IMR-90 (cell line): ENCODE data around the gene CLEC17A. TPM values are rescaled to one million over a fixed set of nuclear protein-coding genes. Genes with fewer than 3 reads are reported as not detected.

Experiments
- ATAC-seq: fragments of 200-7000 bp; cut with Tn5 transposase; 2 replicates; pipeline ENCODE4 v1.9.1; 2020; ENCODE audit warnings: low read depth, mild to moderate bottlenecking, moderate library complexity
- BruUV-seq: library from RNA; stranded (reverse); fragments of 400-500 nt; replicated peaks from 2 replicates; lab custom pipeline; 2021; lab: Mats Ljungman, UMichigan
- CTCF ChIA-PET: fragments of 300-600 bp; formaldehyde crosslinking; extraction: SDS; loops from one replicate; lab custom pipeline; 2021; ENCODE audit warnings: antibody characterized with exemption; lab: Yijun Ruan, JAX
- POLR2A ChIA-PET: fragments of 300-600 bp; sonication (Branson Sonifier 250); formaldehyde crosslinking; loops from one replicate; lab custom pipeline; 2022; ENCODE audit warnings: antibody characterized with exemption; ENCODE audit not compliant: unreplicated experiment; lab: Charles Lee
- DNase-seq: peaks from one replicate; pipeline ENCODE4 v3.0.0; 2013
- H2AFZ ChIP-seq: replicated peaks from 2 replicates; pipeline ENCODE3; 2013; ENCODE audit warnings: low read length, mild to moderate bottlenecking; ENCODE audit not compliant: poor library complexity
- H2AK5ac ChIP-seq: 2 replicates; pipeline ENCODE4 v1.6.1; 2013; ENCODE audit warnings: low read depth, low read length, inconsistent platforms
- H2AK9ac ChIP-seq: replicated peaks from 2 replicates; pipeline ENCODE3; 2013; ENCODE audit warnings: mild to moderate bottlenecking, low read depth, low read length, moderate library complexity; ENCODE audit not compliant: poor library complexity
- H2BK120ac ChIP-seq: 2 replicates; pipeline ENCODE4 v1.6.1; 2013; ENCODE audit warnings: low read depth, low read length, inconsistent platforms
- H2BK15ac ChIP-seq: 3 replicates; pipeline ENCODE4 v1.6.1; 2013; ENCODE audit warnings: low read depth, low read length, inconsistent platforms
- H2BK20ac ChIP-seq: 2 replicates; pipeline ENCODE4 v1.6.1; 2013; ENCODE audit warnings: low read depth, mild to moderate bottlenecking, inconsistent platforms, low read length, moderate library complexity
- H2BK5ac ChIP-seq: 2 replicates; pipeline ENCODE4 v1.6.1; 2013; ENCODE audit warnings: mild to moderate bottlenecking, low read depth, low read length, inconsistent platforms; ENCODE audit not compliant: poor library complexity, severe bottlenecking
- H3K14ac ChIP-seq: replicated peaks from 2 replicates; pipeline ENCODE4 v1.6.1; 2013; ENCODE audit warnings: low read depth, low read length, inconsistent platforms
- H3K18ac ChIP-seq: 2 replicates; pipeline ENCODE4 v1.6.1; 2013; ENCODE audit warnings: low read depth, low read length, control low read depth
- H3K23ac ChIP-seq: 2 replicates; pipeline ENCODE4 v1.6.1; 2013; ENCODE audit warnings: low read depth, low read length, inconsistent platforms
- H3K27ac ChIP-seq: 2 replicates; pipeline ENCODE4 v1.5.1; 2013; ENCODE audit warnings: mild to moderate bottlenecking, control low read depth, low read length; ENCODE audit not compliant: insufficient read depth
- H3K27me3 ChIP-seq: 2 replicates; pipeline ENCODE4 v1.6.1; 2013; ENCODE audit warnings: low read length; ENCODE audit not compliant: control insufficient read depth, insufficient read depth
- H3K36me3 ChIP-seq: 2 replicates; pipeline ENCODE4 v1.6.1; 2013; ENCODE audit warnings: low read length, mixed read lengths; ENCODE audit not compliant: control insufficient read depth, insufficient read depth
- H3K4ac ChIP-seq: 2 replicates; pipeline ENCODE4 v1.6.1; 2013; ENCODE audit warnings: low read depth, low read length, inconsistent platforms
- H3K4me1 ChIP-seq: 2 replicates; pipeline ENCODE4 v1.6.1; 2013; ENCODE audit warnings: low read length, mixed read lengths; ENCODE audit not compliant: control insufficient read depth, insufficient read depth
- H3K4me2 ChIP-seq: 2 replicates; pipeline ENCODE4 v1.6.1; 2013; ENCODE audit warnings: low read depth, mild to moderate bottlenecking, control low read depth, low read length, moderate library complexity
- H3K4me3 ChIP-seq: 2 replicates; pipeline ENCODE4 v1.5.1; 2013; ENCODE audit warnings: low read depth, mild to moderate bottlenecking, control low read depth, low read length, moderate library complexity; ENCODE audit not compliant: insufficient read depth
- H3K56ac ChIP-seq: 2 replicates; pipeline ENCODE4 v1.6.1; 2013; ENCODE audit warnings: low read length, inconsistent platforms; ENCODE audit not compliant: insufficient read depth; ENCODE audit errors: extremely low read depth
- H3K79me1 ChIP-seq, 2 experiments: 2 replicates each; pipeline ENCODE4 v1.6.1; 2013; ENCODE audit warnings: low read length in 2 of 2, inconsistent platforms in 1 of 2, low read depth in 1 of 2
- H3K9ac ChIP-seq: 2 replicates; pipeline ENCODE4 v1.6.1; 2013; ENCODE audit warnings: low read depth, low read length, control low read depth
- H3K9me1 ChIP-seq: 2 replicates; pipeline ENCODE4 v1.6.1; 2013; ENCODE audit warnings: low read length, inconsistent platforms; ENCODE audit not compliant: insufficient read depth
- H3K9me3 ChIP-seq: 2 replicates; pipeline ENCODE4 v1.6.1; 2013; ENCODE audit warnings: low read length; ENCODE audit not compliant: control insufficient read depth, insufficient read depth
- H4K20me1 ChIP-seq: 2 replicates; pipeline ENCODE4 v1.6.1; 2013; ENCODE audit warnings: low read length, inconsistent platforms; ENCODE audit not compliant: insufficient read depth
- H4K5ac ChIP-seq: 2 replicates; pipeline ENCODE4 v1.6.1; 2013; ENCODE audit warnings: mild to moderate bottlenecking, low read depth, low read length, control low read depth
- H4K8ac ChIP-seq, 2 experiments: 2 replicates each; pipeline ENCODE4 v1.6.1; 2013; ENCODE audit warnings: low read depth in 2 of 2, low read length in 2 of 2, control low read depth in 1 of 2, inconsistent platforms in 1 of 2
- H4K91ac ChIP-seq: 2 replicates; pipeline ENCODE4 v1.6.1; 2013; ENCODE audit warnings: low read depth, low read length, inconsistent platforms; ENCODE audit not compliant: insufficient read depth
- CEBPB ChIP-seq: IDR thresholded peaks from 2 replicates; pipeline ENCODE4 v1.6.1; 2012; ENCODE audit warnings: low read depth, low read length, improper control_type of control experiment
- CHD1 ChIP-seq: IDR thresholded peaks from 2 replicates; pipeline ENCODE4 v1.6.1; 2012; ENCODE audit warnings: low read depth, low read length, improper control_type of control experiment
- CTCF ChIP-seq: conservative IDR thresholded peaks from 2 replicates; pipeline ENCODE4 v1.5.1; 2012; ENCODE audit warnings: mild to moderate bottlenecking, low read depth, low read length, improper control_type of control experiment
- FOS ChIP-seq: fragments of 150-350 bp; IDR thresholded peaks from 2 replicates; pipeline ENCODE4 v1.6.1; 2016; ENCODE audit warnings: low read depth, low read length
- MAFK ChIP-seq: IDR thresholded peaks from 2 replicates; pipeline ENCODE4 v1.6.1; 2012; ENCODE audit warnings: low read depth, low read length, improper control_type of control experiment
- MXI1 ChIP-seq: IDR thresholded peaks from 2 replicates; pipeline ENCODE4 v1.6.1; 2012; ENCODE audit warnings: low read depth, mild to moderate bottlenecking, low read length, moderate library complexity, borderline replicate concordance
- POLR2A ChIP-seq: IDR thresholded peaks from 2 replicates; pipeline ENCODE4 v1.6.1; 2012; ENCODE audit warnings: mild to moderate bottlenecking, low read depth, low read length
- RAD21 ChIP-seq: IDR thresholded peaks from 2 replicates; pipeline ENCODE4 v1.6.1; 2012; ENCODE audit warnings: low read length, improper control_type of control experiment
- RCOR1 ChIP-seq: IDR thresholded peaks from 2 replicates; pipeline ENCODE4 v1.6.1; 2012; ENCODE audit warnings: mild to moderate bottlenecking, low read length, improper control_type of control experiment; ENCODE audit not compliant: insufficient replicate concordance
- RFX5 ChIP-seq: IDR thresholded peaks from 2 replicates; pipeline ENCODE4 v1.8.0; 2012; ENCODE audit warnings: low read depth, mild to moderate bottlenecking, low read length, moderate library complexity
- SMC3 ChIP-seq: fragments of 150-350 bp; IDR thresholded peaks from 2 replicates; pipeline ENCODE4 v1.6.1; 2016; ENCODE audit warnings: low read depth, mild to moderate bottlenecking, antibody characterized with exemption, low read length, moderate library complexity
- USF2 ChIP-seq: fragments of 150-350 bp; IDR thresholded peaks from 2 replicates; pipeline ENCODE4 v1.6.1; 2017; ENCODE audit warnings: mild to moderate bottlenecking, antibody characterized with exemption, low read length, low read depth
- WGBS, 2 experiments: methylation state at CpG; one replicate each; pipeline versions ENCODE4 v1.1.5 to v1.1.7; 2013; ENCODE audit warnings: missing lambda C conversion rate in 2 of 2; ENCODE audit not compliant: insufficient read length in 1 of 2; ENCODE audit errors: extremely low coverage in 2 of 2; 5-methylcytosine and 5-hydroxymethylcytosine counted together
- dilution Hi-C: fragments of 300-500 bp; cut with HindIII; formaldehyde crosslinking; loops from one replicate; pipeline ENCODE4 v1.14.3; 2018; ENCODE audit warnings: low sequenced_read_pairs; ENCODE audit not compliant: unreplicated experiment
- in situ Hi-C: fragments of 300-500 bp; cut with MboI; formaldehyde crosslinking; loops from 3 replicates; pipeline ENCODE4 v1.14.3; 2019; ENCODE audit warnings: low sequenced_read_pairs, inconsistent platforms, mixed read lengths
- intact Hi-C: fragments of 100-400 bp; cut with micrococcal nuclease; formaldehyde crosslinking; loops from 2 replicates; pipeline ENCODE4 v1.10.0; 2022
- polyA plus RNA-seq, 3 experiments: library from polyadenylated mRNA; depleted of rRNA; stranded (reverse); fragments of >200 nt; gene quantifications; 2 replicates each; pipeline ENCODE4 v1.2.3, GENCODE V29; 2012; ENCODE audit warnings: low replicate concordance in 1 of 3
- total RNA-seq: library from RNA; depleted of rRNA; stranded (reverse); fragments of >200 nt; gene quantifications from 2 replicates; pipeline ENCODE4 v1.2.3, GENCODE V29; 2012

CLEC17A gene
- total and polyA plus RNA-seq, 2 of the 4 experiments (the other 2 are of a cell fraction): 0.05 TPM; not detected in 1

GRCh38 chr19:14659874-14660489 is 77.1 kb downstream of the CLEC17A start (continued):
- TF ChIP-seq MAFK: no peak
- TF ChIP-seq MXI1: no peak

- no CpG with 5 or more reads among the region's 12 CpGs for WGBS, 2 experiments
Observed at GRCh38 chr19:14661372-14661924, 78.6 kb downstream of the CLEC17A start.

More at GRCh38 chr19:14661372-14661924, 78.6 kb downstream of the CLEC17A start:
- Histone ChIP-seq H3K4ac (no peak overlapping the region), H3K9me1 (no peaks in the 10 kb centered on the region), H3K27ac (no peak overlapping the region), H4K20me1 (no peaks in the 10 kb centered on the region), H3K9ac (no peak overlapping the region), H2AFZ (no peak overlapping the region), H3K27me3 (no peaks in the 10 kb centered on the region), H2BK15ac (no peak overlapping the region), H4K91ac (no peak overlapping the region), H3K18ac (no peak overlapping the region), H3K79me1 (no peaks in the 10 kb centered on the region), H3K4me3 (no peak overlapping the region), H2BK120ac (no peak overlapping the region), H3K4me2 (no peak overlapping the region), H3K36me3 (no peaks in the 10 kb centered on the region), H3K56ac (no peak overlapping the region), H2BK20ac (no peak overlapping the region), H2AK5ac (no peak overlapping the region), H2BK5ac (no peak overlapping the region), H3K14ac (no peak overlapping the region), H3K23ac (no peak overlapping the region), H4K5ac (no peak overlapping the region), H2AK9ac (no peak overlapping the region), H3K4me1 (no peaks in the 10 kb centered on the region), H3K9me3 (no peaks in the 10 kb centered on the region), H4K8ac (no peak overlapping the region)
- ChIA-PET POLR2A (no interaction called here), CTCF (no interaction called here)
- in situ Hi-C loops: no loop called here
- TF ChIP-seq CHD1 (no peak), MAFK (no peak), RAD21 (no peak), RCOR1 (no peak), USF2 (no peak), POLR2A (no peak), FOS (no peak), RFX5 (no peak), MXI1 (no peak), SMC3 (no peak), CTCF (no peak), CEBPB (no peak)
- dilution Hi-C loops: no loop called here
- no peak for ATAC-seq
- BruUV-seq: no TSS peak
- intact Hi-C loops: no loop called here
- no peak for DNase-seq
